A549 treated with DMSO at 1 μM for 4 hours (cell line): Measurements from ENCODE around the gene PRAMEF15. TPM values are rescaled to one million over a fixed set of nuclear protein-coding genes. Genes with fewer than 3 reads are reported as not detected.

ENCODE experiments used
- total RNA-seq: library from RNA; stranded (reverse); fragments of 200-300 nt; extraction: Qiagen RNA extraction; gene quantifications from 5 replicates; pipeline ENCODE4 v1.2.3, GENCODE V29; 2022; ENCODE audit warnings: low read depth

PRAMEF15 gene
- not detected in 5 replicates for total RNA-seq

DNA sequence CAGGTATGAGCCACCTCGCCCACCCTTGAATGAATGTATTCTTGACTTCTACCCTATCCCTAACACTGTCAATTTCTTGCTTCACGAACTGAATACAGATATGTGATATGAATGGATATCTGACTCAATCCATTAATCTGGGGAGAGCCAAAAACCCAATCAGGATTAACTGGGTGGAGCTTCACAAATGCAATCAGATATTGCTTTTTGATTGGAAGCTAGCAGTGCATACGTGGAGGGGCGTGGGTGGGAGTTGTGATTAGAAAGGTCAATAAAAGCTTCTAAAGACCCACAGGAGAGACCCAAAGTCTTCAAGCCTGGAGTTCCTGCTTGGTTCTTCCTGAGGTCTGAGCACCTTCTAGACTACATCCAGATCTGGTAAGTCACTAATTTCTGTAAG is at the start of gene PRAMEF15:
Gene PRAMEF15, plus strand, starts transcription at position 301 of the 400 bp plus-strand sequence. CDS start 2,827 bp downstream, outside the sequence.

DNA sequence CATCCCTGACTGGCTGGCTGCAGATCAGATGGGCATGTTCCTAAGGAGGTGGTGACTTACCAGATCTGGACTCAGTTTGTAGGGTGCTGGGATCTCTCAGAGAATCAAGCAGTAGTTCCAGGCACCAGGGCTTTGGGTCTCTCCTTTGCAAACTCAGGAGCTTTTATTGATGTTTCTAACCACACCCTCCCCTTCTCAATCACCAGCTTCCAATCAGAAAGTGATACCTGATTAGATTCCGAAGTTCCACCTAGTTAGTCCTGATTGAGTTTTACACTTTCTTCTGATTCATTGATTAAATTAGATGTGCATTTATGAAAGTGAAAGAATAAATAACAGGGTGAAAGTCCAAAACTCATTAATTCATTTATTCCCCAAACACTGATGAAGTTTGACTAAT is 30.3 kb upstream of the PRAMEF15 start, which contains the start of gene PRAMEF8:
Gene PRAMEF8, minus strand, starts transcription at position 101 of the 400 bp plus-strand sequence. CDS start 1,046 bp downstream, outside the sequence.

DNA sequence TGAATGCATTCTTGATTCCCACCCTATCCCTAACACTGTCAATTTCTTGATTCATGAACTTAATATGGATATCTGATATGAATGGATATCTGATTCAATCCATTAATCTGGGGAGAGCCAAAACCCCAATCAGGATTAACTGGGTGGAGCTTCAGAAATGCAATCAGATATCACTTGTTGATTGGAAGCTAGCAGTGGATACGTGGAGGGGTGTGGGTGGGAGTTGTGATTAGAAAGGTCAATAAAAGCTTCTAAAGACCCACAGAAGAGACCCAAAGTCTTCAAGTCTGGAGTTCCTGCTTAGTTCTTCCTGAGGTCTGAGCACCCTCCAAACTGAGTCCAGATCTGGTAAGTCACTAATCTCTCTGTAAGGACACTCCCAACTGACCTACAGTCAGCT is 12.1 kb upstream of the PRAMEF15 start, which contains the start of gene PRAMEF33:
Gene PRAMEF33, plus strand, starts transcription at position 301 of the 400 bp plus-strand sequence. CDS start 2,416 bp downstream, outside the sequence.

DNA sequence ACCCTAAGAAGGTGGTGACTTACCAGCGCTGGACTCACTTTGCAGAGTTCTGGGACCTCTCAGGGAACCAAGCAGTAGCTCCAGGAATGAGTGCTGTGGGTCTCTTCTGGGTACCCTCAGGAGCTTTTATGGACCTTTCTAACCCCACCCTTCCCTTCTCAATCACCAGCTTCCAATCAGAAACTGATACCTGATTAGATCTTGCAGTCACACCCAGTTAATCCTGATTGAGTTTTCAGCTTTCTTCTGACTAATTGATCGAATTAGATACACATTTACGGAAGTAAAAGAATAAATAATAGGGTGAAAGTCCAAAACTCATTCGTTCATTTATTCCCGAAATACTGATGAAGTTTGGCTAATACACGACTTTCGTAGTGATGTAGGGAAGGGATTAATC is 31.7 kb downstream of the PRAMEF15 start, which contains the start of gene PRAMEF14:
Gene PRAMEF14, minus strand, starts transcription at position 101 of the 400 bp plus-strand sequence. CDS start 1,820 bp downstream, outside the sequence.

Other genes with a start within 250 kb of the PRAMEF15 start
- not detected in 5 replicates for gene PRAMEF25, start 244.8 kb upstream of the PRAMEF15 start, total RNA-seq
- not detected in 5 replicates for gene HNRNPCL2, start 198.7 kb upstream of the PRAMEF15 start, total RNA-seq
- gene PRAMEF26, start 159.6 kb upstream of the PRAMEF15 start, total RNA-seq, result not detected in 5 replicates
- gene HNRNPCL4, start 149.9 kb upstream of the PRAMEF15 start, total RNA-seq, result not detected in 5 replicates
- gene PRAMEF9, start 143.7 kb upstream of the PRAMEF15 start, total RNA-seq, result not detected in 5 replicates
- gene PRAMEF13, start 114.2 kb upstream of the PRAMEF15 start, total RNA-seq, result not detected in 5 replicates
- gene PRAMEF18, start 89.4 kb upstream of the PRAMEF15 start, total RNA-seq, result not detected in 5 replicates
- gene PRAMEF5, start 61.4 kb upstream of the PRAMEF15 start, total RNA-seq, result not detected in 5 replicates
- gene PRAMEF8, start 30.4 kb upstream of the PRAMEF15 start, total RNA-seq, result 0.06 TPM in 1 of 5 replicates, not detected in the others
- gene PRAMEF33, start 12.0 kb upstream of the PRAMEF15 start, total RNA-seq, result not detected in 5 replicates
- not detected in 5 replicates for gene PRAMEF14, start 31.6 kb downstream of the PRAMEF15 start, total RNA-seq
- not detected in 5 replicates for gene PRAMEF19, start 56.4 kb downstream of the PRAMEF15 start, total RNA-seq
- not detected in 5 replicates for gene PRAMEF17, start 74.1 kb downstream of the PRAMEF15 start, total RNA-seq
- not detected in 5 replicates for gene PRAMEF20, start 94.9 kb downstream of the PRAMEF15 start, total RNA-seq
- gene LRRC38, start 198.4 kb downstream of the PRAMEF15 start, total RNA-seq, result not detected in 5 replicates